Kidney (tissue), 14 donors: ENCODE measurements around the gene PRR36. TPM values are rescaled to one million over a fixed set of nuclear protein-coding genes. Genes with fewer than 3 reads are reported as not detected.

Experiments used
- DNase-seq, 5 donors: peaks; one replicate each; pipeline ENCODE4 v3.0.0-alpha.2; 2013 to 2020
- FAIRE-seq: peaks from 2 replicates; lab custom pipeline; 2012; peaks lifted over from hg19 to GRCh38; lab: Jason Lieb, UNC
- H3K27ac ChIP-seq, 2 donors: one replicate each; pipeline ENCODE4 v1.7.0; 2013; ENCODE audit warnings: low read depth in 2 of 2, low read length in 2 of 2, inconsistent platforms in 1 of 2
- H3K27me3 ChIP-seq: one replicate; pipeline ENCODE4 v1.7.1; 2013; ENCODE audit warnings: low read length, inconsistent platforms; ENCODE audit not compliant: control insufficient read depth, insufficient read depth
- H3K36me3 ChIP-seq, 3 donors: one replicate each; pipeline versions ENCODE4 v1.7.0 to v1.7.1; 2013; ENCODE audit warnings: low read length in 3 of 3, control low read depth in 1 of 3, inconsistent platforms in 1 of 3; ENCODE audit not compliant: insufficient read depth in 3 of 3, control insufficient read depth in 2 of 3
- H3K4me1 ChIP-seq, 3 donors: one replicate each; pipeline versions ENCODE4 v1.7.0 to v1.7.1; 2013; ENCODE audit warnings: low read length in 3 of 3, inconsistent platforms in 1 of 3, low read depth in 1 of 3; ENCODE audit not compliant: control insufficient read depth in 2 of 3, insufficient read depth in 2 of 3
- H3K4me3 ChIP-seq, 3 donors: one replicate each; pipeline versions ENCODE4 v1.7.0 to v1.8.1; 2013; ENCODE audit warnings: low read length in 3 of 3, control low read depth in 1 of 3, inconsistent platforms in 1 of 3
- H3K9ac ChIP-seq, 3 donors: one replicate each; pipeline versions ENCODE4 v1.7.0 to v1.7.1; 2013; ENCODE audit warnings: low read length in 3 of 3, control low read depth in 1 of 3, inconsistent platforms in 1 of 3
- H3K9me3 ChIP-seq, 3 donors: one replicate each; pipeline versions ENCODE4 v1.7.0 to v1.7.1; 2013; ENCODE audit warnings: low read length in 3 of 3, control low read depth in 1 of 3, inconsistent platforms in 1 of 3; ENCODE audit not compliant: control insufficient read depth in 2 of 3, insufficient read depth in 1 of 3
- intact Hi-C: fragments of 100-400 bp; cut with DNase I; formaldehyde crosslinking; loops from one replicate; pipeline ENCODE4 v1.11.1; 2022
- polyA plus RNA-seq: library from polyadenylated mRNA; stranded (reverse); fragments of 350-450 nt; fragmentation: Illumina TruSeq; extraction: RNeasy Lipid Tissue Mini Kit (QIAGEN cat#74804); gene quantifications from one replicate; pipeline ENCODE4 v1.2.3, GENCODE V29; 2014; ENCODE audit warnings: low read depth, low replicate concordance; ENCODE audit not compliant: insufficient read depth
- total RNA-seq: library from RNA; stranded (reverse); fragmentation: NEBNext Ultra II Directional; extraction: Animal tissue kit (Norgen Biotek cat#: 25700); gene quantifications from one replicate; pipeline ENCODE4 v1.2.1, GENCODE V29; 2021
- TF ChIP-seq, protein P1 (sequence below): IDR thresholded peaks from 3 replicates; pipeline ENCODE4 v1.5.1; 2012; ENCODE audit warnings: mild to moderate bottlenecking, moderate library complexity, borderline replicate concordance; ENCODE audit not compliant: insufficient read depth; ENCODE audit errors: extremely low read depth
- donor health status: control.
- donor health status: control.
- donor health status: control.
- donor health status: control.
- donor health status: control.
- donor health status: DM: yes; HTN: yes; CAD: no.
- donor health status: Normal renal cell carcinoma (clear cell type).

PRR36 gene
- total and polyA plus RNA-seq, 2 donors from 2014 or later: 1.1 to 4.2 TPM

DNA sequence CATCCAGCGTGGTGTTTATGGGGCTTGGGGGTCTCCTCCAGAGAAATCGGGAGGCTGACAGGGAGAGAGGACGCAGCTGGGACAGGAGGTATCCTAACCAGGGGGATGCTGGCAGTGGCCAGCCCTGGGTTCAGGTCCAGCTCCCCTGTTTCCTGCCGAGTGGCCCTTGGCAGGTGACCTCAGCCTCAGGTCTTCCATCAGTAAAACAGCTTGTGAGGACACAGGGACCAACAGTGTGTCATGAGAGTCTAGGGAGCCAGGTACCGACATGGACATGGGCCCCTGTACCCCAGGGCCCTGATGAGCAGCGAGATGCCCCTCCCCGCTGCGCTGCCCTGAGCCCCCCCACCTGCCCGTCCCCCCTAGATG lies 24.6 kb downstream of the PRR36 start:
- Histone ChIP-seq H3K36me3 (no peaks in the 10 kb centered on the region), H3K27ac (no peak overlapping the region), H3K27me3 (no peaks in the 10 kb centered on the region), H3K9me3 (no peaks in the 10 kb centered on the region), H3K9ac (no peak overlapping the region), H3K4me3 (no peak overlapping the region), H3K4me1 (peaks cover 0 to 5% (median 0%) of the 10 kb centered on the region in 3 donors)
- TF ChIP-seq, protein P1, sequence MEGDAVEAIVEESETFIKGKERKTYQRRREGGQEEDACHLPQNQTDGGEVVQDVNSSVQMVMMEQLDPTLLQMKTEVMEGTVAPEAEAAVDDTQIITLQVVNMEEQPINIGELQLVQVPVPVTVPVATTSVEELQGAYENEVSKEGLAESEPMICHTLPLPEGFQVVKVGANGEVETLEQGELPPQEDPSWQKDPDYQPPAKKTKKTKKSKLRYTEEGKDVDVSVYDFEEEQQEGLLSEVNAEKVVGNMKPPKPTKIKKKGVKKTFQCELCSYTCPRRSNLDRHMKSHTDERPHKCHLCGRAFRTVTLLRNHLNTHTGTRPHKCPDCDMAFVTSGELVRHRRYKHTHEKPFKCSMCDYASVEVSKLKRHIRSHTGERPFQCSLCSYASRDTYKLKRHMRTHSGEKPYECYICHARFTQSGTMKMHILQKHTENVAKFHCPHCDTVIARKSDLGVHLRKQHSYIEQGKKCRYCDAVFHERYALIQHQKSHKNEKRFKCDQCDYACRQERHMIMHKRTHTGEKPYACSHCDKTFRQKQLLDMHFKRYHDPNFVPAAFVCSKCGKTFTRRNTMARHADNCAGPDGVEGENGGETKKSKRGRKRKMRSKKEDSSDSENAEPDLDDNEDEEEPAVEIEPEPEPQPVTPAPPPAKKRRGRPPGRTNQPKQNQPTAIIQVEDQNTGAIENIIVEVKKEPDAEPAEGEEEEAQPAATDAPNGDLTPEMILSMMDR: no peak
- FAIRE-seq: no peak
- intact Hi-C loops: no loop called here
- DNase-seq: no peak

GRCh38 chr19:7848779-7849457 lies 25.3 kb downstream of the PRR36 start:
- no peak overlapping the region for H3K4me3 ChIP-seq
- no peak overlapping the region for H3K27ac ChIP-seq
- H3K36me3 ChIP-seq: no peaks in the 10 kb centered on the region
- no peaks in the 10 kb centered on the region for H3K9me3 ChIP-seq
- no peak overlapping the region for H3K9ac ChIP-seq
- peaks cover 0 to 7% (median 0%) of the 10 kb centered on the region in 3 donors for H3K4me1 ChIP-seq
- FAIRE-seq: no peak
- DNase-seq: peak in 1 of 5 donors; percentile 75
- H3K27me3 ChIP-seq: no peaks in the 10 kb centered on the region
- intact Hi-C loops: no loop called here
- TF ChIP-seq, protein P1: no peak

- DNase-seq (peak in 1 of 5 donors; percentile 70), FAIRE-seq (no peak)
- H3K4me3 ChIP-seq: no peak overlapping the region
- no peak overlapping the region for H3K9ac ChIP-seq
- TF ChIP-seq, protein P1: no peak
- H3K27me3 ChIP-seq: no peaks in the 10 kb centered on the region
- H3K36me3 ChIP-seq: no peaks in the 10 kb centered on the region
- intact Hi-C loops: no loop called here
- H3K9me3 ChIP-seq: peaks cover 0 to 3% (median 0%) of the 10 kb centered on the region in 3 donors
- H3K27ac ChIP-seq: no peak overlapping the region
- H3K4me1 ChIP-seq: peaks cover 0 to 8% (median 0%) of the 10 kb centered on the region in 3 donors
These were observed 26.5 kb downstream of the PRR36 start for GRCh38 chr19:7847664-7848063.

DNA sequence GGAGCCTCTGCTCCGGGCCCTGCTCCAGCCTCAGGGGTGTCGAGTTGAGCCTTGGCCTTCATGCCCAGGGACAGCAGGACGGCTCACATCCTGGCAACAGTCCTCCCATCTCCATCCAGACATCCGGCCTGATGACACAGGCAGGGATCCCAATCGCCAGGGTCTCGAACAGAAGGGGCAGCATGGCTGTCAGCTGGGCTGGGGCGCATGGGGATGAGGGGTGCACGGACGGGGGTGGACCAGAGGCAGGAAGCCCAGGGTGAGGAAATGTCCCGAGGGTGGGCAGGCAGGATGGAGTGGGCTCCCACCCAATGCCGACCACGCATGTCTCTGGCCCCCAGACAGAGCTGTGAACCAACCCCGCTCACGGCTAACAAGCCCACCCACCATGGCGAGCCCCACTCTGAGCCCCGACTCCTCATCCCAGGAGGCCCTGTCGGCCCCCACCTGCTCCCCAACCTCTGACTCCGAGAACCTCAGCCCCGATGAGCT lies 28.0 kb downstream of the PRR36 start:
- TF ChIP-seq, protein P1: no peak
- peaks cover 0 to 8% (median 0%) of the 10 kb centered on the region in 3 donors for H3K4me1 ChIP-seq
- no peaks in the 10 kb centered on the region for H3K27me3 ChIP-seq
- no peak for DNase-seq
- no peak for FAIRE-seq
- intact Hi-C loops: no loop called here
- H3K9me3 ChIP-seq: peaks cover 0 to 6% (median 0%) of the 10 kb centered on the region in 3 donors
- H3K9ac ChIP-seq: no peak overlapping the region
- no peak overlapping the region for H3K4me3 ChIP-seq
- H3K36me3 ChIP-seq: no peaks in the 10 kb centered on the region
- no peak overlapping the region for H3K27ac ChIP-seq
